Fibroblast of mammary gland (primary cell): ENCODE measurements around the gene PTPRN.

ENCODE experiments used
- DNase-seq: peaks from one replicate; pipeline ENCODE4 v3.0.0-alpha.2; 2010; ENCODE audit warnings: low read depth
- H3K4me3 ChIP-seq: 2 replicates; pipeline ENCODE4 v1.5.1; 2011; ENCODE audit warnings: low read depth, mild to moderate bottlenecking, low read length, moderate library complexity; ENCODE audit not compliant: control insufficient read depth
- TF ChIP-seq, protein P1 (sequence below): conservative IDR thresholded peaks from 2 replicates; pipeline ENCODE4 v1.5.1; 2011; ENCODE audit warnings: low read depth, low read length, inconsistent platforms; ENCODE audit not compliant: control insufficient read depth, insufficient read depth

Gene PTPRN

DNA sequence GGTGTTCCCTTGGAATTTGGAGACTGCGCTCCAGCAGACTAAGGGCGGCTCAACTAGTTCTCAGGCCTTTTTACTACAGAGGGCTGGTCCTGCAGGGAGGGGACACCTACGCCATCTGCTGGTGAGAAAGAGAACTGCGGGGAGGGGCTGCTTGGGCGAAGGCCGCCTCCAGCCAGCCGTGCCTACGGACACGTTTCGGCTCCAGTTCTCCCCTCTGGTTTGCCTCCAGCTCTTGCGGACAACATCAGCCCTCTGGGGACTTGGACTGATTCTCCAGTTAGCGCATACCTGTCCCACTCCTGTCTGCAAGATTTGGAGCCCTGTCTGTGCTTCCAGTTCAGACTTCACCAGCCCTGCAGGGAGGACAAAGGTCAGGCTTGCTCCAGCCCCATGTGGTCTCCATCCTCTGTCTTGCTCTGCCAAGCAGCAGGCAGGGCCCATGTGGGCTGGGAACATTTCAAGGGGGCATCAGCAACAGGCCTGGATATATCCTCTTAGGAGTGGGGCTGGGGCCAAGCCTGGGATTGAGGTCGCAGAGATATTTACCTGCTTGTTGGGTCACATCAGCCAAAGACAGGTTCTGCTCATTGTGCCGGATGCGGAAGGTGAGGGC is 10.3 kb downstream of the PTPRN start:
- TF ChIP-seq, protein P1, sequence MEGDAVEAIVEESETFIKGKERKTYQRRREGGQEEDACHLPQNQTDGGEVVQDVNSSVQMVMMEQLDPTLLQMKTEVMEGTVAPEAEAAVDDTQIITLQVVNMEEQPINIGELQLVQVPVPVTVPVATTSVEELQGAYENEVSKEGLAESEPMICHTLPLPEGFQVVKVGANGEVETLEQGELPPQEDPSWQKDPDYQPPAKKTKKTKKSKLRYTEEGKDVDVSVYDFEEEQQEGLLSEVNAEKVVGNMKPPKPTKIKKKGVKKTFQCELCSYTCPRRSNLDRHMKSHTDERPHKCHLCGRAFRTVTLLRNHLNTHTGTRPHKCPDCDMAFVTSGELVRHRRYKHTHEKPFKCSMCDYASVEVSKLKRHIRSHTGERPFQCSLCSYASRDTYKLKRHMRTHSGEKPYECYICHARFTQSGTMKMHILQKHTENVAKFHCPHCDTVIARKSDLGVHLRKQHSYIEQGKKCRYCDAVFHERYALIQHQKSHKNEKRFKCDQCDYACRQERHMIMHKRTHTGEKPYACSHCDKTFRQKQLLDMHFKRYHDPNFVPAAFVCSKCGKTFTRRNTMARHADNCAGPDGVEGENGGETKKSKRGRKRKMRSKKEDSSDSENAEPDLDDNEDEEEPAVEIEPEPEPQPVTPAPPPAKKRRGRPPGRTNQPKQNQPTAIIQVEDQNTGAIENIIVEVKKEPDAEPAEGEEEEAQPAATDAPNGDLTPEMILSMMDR = peak; percentile 95
- DNase-seq = peak; percentile 67
- no peak overlapping the region for H3K4me3 ChIP-seq

DNA sequence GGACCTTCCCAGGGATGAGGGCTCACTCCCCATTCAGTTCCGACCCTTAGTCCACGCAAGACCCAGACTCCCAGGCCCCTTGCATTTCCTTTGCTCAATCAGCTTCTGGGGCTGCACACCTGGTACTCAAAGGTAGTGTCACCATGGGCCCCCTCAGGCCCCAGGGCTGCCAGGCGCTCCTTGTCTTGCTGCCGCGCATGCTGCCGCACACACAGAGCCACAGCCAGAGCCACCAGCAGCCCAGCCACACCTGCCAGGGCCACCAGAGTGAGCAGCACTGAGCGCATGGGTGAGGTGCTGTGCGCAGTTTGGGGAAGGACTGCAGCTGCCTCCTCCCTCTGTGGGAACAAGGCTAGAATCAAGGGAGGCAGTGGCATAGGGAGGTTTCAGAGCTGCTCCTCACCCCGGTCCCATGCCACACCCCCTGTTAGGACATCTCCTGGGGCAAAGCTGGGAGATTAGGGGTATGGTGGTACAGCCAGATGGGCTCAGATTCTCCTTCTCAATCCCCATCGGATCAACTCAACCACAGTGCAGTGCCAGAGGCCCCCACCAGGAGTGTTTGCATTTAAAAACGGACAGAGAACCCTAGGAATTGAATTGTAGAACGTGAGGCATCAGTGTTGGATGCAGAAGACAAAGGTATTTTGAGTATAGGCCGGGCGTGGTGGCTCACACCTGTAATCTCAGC is 11.3 kb downstream of the PTPRN start:
- H3K4me3 ChIP-seq = no peak overlapping the region
- DNase-seq = no peak
- TF ChIP-seq, protein P1 = peak; percentile 32

DNA sequence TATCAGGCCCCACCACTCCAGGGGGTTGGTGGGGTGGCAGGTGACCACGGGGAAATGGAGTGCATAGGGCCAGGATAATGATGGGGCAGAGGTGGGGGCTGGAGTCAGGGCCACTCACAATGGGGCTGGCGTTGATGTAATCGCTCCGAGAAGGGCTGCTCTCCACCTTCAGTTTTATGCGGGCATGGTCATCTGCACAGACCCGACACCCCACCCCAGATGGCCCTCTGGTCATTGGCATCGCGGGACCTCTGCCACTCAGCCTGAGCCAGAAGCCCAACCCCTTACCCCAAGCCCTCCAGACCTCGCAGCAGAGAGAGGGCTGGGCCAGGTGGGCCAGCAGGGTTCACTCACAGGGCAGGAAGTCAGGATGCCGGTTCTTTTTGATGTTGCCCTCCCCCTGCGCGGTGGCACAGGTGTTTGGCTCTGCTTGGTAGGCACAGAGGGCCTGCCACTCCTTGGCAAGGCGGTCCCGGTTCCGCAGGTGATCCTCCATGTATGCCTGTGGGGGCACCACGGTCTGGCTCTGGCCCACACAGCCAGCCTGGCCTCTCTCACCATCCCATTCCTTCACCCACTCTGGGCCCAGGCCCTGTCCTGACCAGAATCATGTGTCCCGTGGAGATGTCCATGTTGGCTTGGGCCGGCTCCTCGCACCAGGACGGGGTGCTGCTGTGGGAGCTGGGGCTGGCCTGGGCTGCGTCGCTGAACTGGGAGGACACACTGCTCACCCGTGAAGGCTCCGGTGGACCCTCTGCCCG is 12.4 kb downstream of the PTPRN start:
- H3K4me3 ChIP-seq = no peak overlapping the region
- TF ChIP-seq, protein P1 = no peak
- no peak for DNase-seq

DNA sequence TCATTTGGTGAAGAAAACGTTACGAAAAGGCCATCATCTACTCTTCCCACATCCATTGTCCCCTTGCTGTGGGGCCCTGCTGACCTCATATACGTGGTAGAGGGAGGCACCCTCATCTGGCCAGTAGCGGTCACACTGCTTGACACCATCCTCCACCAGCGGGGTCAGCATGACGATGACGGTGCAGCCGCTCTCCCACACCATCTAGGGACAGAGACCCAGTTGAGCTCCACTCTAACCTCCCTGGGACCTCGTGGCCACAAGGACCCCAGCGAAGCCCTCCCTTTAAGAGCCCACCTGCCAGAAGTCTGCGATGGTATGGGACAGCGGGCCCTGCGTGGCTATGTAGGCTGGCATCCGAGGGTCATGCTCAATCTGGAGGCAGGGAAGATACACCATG is 13.1 kb downstream of the PTPRN start:
- no peak overlapping the region for H3K4me3 ChIP-seq
- TF ChIP-seq, protein P1 = no peak
- DNase-seq = no peak

DNA sequence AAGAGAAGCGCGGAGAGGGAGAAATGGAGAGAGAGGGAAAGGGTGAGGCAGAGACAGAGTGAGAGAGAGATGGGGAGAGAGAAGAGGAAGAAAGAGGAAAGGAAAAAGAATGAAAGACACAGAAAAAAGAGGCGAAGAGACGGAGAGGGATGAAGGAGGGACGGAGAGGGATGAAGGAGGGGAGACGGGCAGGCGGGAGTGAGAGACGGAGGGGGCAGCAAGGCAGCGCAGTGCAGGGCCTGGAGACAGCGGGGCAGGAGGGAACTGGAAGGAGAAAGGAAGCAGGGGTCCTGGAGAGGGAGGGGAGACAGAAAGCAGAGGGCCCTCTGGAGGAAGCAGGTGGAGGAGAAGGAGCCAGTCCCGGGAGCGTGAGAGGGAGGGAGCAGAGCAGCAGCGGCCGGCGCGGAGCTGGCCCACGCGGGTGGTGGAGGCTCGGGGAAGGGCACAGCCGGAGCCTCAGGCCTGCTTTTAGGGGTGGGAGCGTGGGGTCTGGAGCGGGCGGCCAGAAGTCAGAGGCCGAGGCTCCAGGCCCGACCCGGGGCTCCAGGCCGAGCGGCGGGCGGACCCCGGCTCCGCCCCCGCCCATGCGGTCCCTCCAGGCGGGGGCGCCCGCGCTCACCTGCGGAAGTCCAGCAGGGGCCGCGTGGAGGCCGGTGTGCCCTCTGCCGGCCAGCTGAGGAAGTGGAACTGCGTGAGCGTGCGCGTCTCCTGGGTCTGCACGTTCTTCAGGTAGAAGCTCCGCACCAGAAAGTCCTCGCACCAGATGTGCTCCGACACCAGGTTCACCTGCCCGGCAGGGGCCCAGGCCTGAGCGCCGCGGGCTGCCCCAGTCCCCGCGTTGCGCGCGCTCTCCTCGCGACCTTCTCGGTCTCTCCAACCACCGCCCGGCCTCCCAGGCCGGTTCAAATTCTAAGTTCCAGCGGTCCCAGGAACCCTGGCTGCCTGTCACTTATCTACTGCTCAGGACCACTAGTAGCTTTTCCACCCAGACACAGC is 14.5 kb downstream of the PTPRN start:
- peak overlapping the region; percentile 49 for H3K4me3 ChIP-seq
- TF ChIP-seq, protein P1 = peak; percentile 70
- peak; percentile 66 for DNase-seq

DNA sequence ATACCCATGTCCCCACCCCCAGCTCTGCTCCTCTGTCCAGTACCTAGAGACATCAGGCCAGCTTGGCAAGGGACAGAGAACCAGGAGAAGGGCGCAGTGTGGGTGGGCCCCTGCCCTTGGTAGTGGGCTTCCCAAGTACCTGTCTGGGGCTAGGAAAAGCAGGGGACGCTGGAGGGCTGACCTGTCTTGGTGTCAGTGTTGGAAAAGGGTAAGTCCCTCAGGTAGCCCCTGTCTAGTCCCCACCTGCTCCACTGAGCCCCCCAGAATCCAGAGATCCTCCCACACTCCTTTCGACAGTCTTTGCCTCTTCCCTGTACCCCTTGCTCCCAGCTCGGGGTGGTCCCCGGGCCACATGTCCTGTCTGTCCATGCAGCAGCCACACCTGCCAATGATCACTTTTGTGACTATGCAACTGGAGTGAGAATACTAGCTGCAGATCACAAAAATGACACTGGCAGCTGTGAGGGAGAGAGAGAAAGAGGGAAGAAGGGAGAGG is 15.4 kb downstream of the PTPRN start:
- TF ChIP-seq, protein P1 = no peak
- H3K4me3 ChIP-seq = no peak overlapping the region
- DNase-seq = no peak
